ENCODE results near the gene DNASE1L2.

The DNASE1L2 gene

DNA sequence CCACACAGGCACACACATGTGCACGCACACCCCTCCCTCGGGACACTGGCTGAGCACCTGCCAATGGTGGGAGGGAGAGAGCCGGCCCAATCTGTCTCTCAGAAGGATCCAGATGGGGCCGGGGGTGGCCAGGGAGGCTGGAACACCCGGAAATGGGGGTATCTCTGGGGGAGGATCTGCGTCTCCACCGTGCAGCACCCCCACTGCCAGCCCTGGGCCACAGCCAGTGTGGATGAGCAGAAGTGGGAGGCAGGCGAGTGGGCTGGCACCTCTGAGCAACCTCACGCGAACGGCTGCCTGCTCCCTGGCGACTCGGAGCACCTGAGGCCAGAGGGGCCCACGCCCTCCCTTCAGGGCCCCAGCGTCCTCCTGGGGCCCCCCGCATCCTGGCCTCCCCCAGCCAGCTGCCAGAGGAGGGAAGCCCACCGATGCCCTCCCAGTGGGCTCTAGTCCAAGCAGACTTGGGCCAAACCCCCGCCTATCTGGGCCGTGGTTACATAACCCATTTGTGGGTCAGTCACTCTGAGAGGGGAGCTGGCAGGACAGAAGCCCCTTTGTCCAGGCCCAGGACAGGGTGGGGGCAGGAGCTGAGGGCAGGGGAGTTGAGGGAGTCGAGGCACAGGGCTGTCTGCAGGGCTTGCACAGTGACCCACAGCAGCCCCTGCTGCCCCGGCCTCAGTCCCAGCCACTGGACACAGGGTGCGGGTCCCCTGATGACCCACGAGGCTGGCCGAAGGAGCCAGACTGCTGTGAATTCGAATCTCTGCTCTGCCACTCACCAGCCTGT, 45.4 kb upstream of the DNASE1L2 start:
- no peak overlapping the region for H3K9ac ChIP-seq (ENCODE audit: low read depth, low read length, poor library complexity, severe bottlenecking)
- TF ChIP-seq CTCF (conservative IDR thresholded peaks at IDR 0.05; ENCODE audit: low read length) (no peak), EZH2phosphoT487 (IDR thresholded peaks at IDR 0.05; ENCODE audit: borderline replicate concordance) (no peak)
- no peaks in the 10 kb centered on the region for H3K9me3 ChIP-seq (ENCODE audit: insufficient read depth, low read depth, low read length)
- H2AFZ ChIP-seq (ENCODE audit: low read length), result no peak overlapping the region
- no peak overlapping the region for H3K4me2 ChIP-seq (ENCODE audit: low read depth, low read length, poor library complexity, severe bottlenecking)
- no peaks in the 10 kb centered on the region for H3F3A ChIP-seq (ENCODE audit: low read depth)
- no peaks in the 10 kb centered on the region for H4K20me1 ChIP-seq (ENCODE audit: insufficient read depth, low read length, poor library complexity, severe bottlenecking)
- no peaks in the 10 kb centered on the region for H3K36me3 ChIP-seq (ENCODE audit: insufficient read depth, low read length)
- H3K4me1 ChIP-seq (ENCODE audit: insufficient read depth, low read length, poor library complexity, severe bottlenecking), result no peaks in the 10 kb centered on the region
- H3K4me3 ChIP-seq (ENCODE audit: low read length, poor library complexity, severe bottlenecking), result no peak overlapping the region
- no peaks in the 10 kb centered on the region for H3K9me2 ChIP-seq (replicated peaks; ENCODE audit: low read depth, low read length)
- H3K79me2 ChIP-seq (ENCODE audit: insufficient read depth, low read length), result no peaks in the 10 kb centered on the region
- H3K27me3 ChIP-seq (ENCODE audit: insufficient read depth, low read length, poor library complexity, severe bottlenecking), result no peaks in the 10 kb centered on the region

DNA sequence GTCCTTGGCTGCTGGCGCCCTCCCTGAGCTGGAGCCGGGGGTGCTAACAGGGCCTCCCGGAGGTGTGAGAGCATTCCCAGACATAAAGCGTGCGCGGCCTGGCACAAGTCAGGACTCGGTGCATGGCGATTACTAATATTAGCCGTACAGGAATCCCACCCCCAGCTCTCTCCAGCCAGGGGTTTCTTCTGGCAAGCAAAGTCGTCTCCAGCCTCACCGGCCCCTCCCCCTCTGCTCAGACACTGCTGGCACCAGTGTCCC, 44.9 kb upstream of the DNASE1L2 start:
- Histone ChIP-seq H3K4me3 (ENCODE audit: low read length, poor library complexity, severe bottlenecking) (no peak overlapping the region), H3F3A (ENCODE audit: low read depth) (no peaks in the 10 kb centered on the region), H2AFZ (ENCODE audit: low read length) (no peak overlapping the region), H3K36me3 (ENCODE audit: insufficient read depth, low read length) (no peaks in the 10 kb centered on the region), H3K79me2 (ENCODE audit: insufficient read depth, low read length) (no peaks in the 10 kb centered on the region), H3K4me2 (ENCODE audit: low read depth, low read length, poor library complexity, severe bottlenecking) (no peak overlapping the region), H3K4me1 (ENCODE audit: insufficient read depth, low read length, poor library complexity, severe bottlenecking) (no peaks in the 10 kb centered on the region), H3K9me3 (ENCODE audit: insufficient read depth, low read depth, low read length) (no peaks in the 10 kb centered on the region), H3K27me3 (ENCODE audit: insufficient read depth, low read length, poor library complexity, severe bottlenecking) (no peaks in the 10 kb centered on the region), H3K9ac (ENCODE audit: low read depth, low read length, poor library complexity, severe bottlenecking) (no peak overlapping the region), H4K20me1 (ENCODE audit: insufficient read depth, low read length, poor library complexity, severe bottlenecking) (no peaks in the 10 kb centered on the region), H3K9me2 (replicated peaks; ENCODE audit: low read depth, low read length) (no peaks in the 10 kb centered on the region)
- TF ChIP-seq EZH2phosphoT487 (IDR thresholded peaks at IDR 0.05; ENCODE audit: borderline replicate concordance) (no peak), CTCF (conservative IDR thresholded peaks at IDR 0.05; ENCODE audit: low read length) (no peak)

DNA sequence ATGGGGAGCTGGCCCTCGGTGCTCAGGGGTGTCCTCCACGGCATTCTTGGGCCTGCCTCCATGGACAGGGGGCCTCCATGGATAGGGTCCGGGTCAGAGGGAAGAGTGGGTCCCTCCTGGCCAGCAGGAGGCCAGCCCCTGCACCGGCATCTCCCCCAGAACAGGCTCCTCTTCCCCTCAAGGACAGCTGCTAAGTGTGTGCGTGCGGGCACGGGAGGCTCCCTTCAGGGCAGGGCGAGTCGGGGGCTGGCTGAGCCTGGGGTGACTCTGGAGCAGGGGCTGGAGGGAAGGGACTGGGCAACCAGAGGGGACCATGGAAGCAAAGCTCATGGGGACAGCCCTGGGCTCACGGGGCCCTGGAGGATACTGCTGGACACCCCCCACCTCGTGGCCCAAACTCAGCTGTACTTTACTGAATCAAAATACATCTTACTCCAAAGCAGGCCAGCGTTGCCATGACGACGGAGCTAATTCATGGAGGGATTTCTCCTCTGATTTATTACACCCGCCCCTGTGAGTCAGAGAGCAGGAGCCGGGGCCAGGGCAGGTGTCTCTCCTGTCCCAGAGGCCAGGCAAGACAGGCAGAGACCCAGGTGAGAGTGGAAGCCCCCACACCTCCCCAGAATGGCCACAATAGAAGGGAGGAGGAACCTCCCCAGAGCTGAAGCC, 41.9 kb upstream of the DNASE1L2 start:
- no peaks in the 10 kb centered on the region for H3K79me2 ChIP-seq (ENCODE audit: insufficient read depth, low read length)
- H3K9me2 ChIP-seq (replicated peaks; ENCODE audit: low read depth, low read length), result no peaks in the 10 kb centered on the region
- H4K20me1 ChIP-seq (ENCODE audit: insufficient read depth, low read length, poor library complexity, severe bottlenecking), result no peaks in the 10 kb centered on the region
- no peaks in the 10 kb centered on the region for H3K36me3 ChIP-seq (ENCODE audit: insufficient read depth, low read length)
- H3K9ac ChIP-seq (ENCODE audit: low read depth, low read length, poor library complexity, severe bottlenecking), result no peak overlapping the region
- H3F3A ChIP-seq (ENCODE audit: low read depth), result no peaks in the 10 kb centered on the region
- H3K9me3 ChIP-seq (ENCODE audit: insufficient read depth, low read depth, low read length), result no peaks in the 10 kb centered on the region
- no peak overlapping the region for H3K4me2 ChIP-seq (ENCODE audit: low read depth, low read length, poor library complexity, severe bottlenecking)
- no peak overlapping the region for H3K4me3 ChIP-seq (ENCODE audit: low read length, poor library complexity, severe bottlenecking)
- H3K27me3 ChIP-seq (ENCODE audit: insufficient read depth, low read length, poor library complexity, severe bottlenecking), result no peaks in the 10 kb centered on the region
- H2AFZ ChIP-seq (ENCODE audit: low read length), result no peak overlapping the region
- no peak for TF ChIP-seq EZH2phosphoT487 (IDR thresholded peaks at IDR 0.05; ENCODE audit: borderline replicate concordance)
- TF ChIP-seq CTCF (conservative IDR thresholded peaks at IDR 0.05; ENCODE audit: low read length), result no peak
- no peaks in the 10 kb centered on the region for H3K4me1 ChIP-seq (ENCODE audit: insufficient read depth, low read length, poor library complexity, severe bottlenecking)
